T follicular helper cell (primary cell): ENCODE measurements around the gene ST8SIA1.

Experiments
- DNase-seq: peaks from one replicate; pipeline ENCODE4 v3.0.0-alpha.2; 2020; ENCODE audit warnings: low read depth

ST8SIA1 gene

DNA sequence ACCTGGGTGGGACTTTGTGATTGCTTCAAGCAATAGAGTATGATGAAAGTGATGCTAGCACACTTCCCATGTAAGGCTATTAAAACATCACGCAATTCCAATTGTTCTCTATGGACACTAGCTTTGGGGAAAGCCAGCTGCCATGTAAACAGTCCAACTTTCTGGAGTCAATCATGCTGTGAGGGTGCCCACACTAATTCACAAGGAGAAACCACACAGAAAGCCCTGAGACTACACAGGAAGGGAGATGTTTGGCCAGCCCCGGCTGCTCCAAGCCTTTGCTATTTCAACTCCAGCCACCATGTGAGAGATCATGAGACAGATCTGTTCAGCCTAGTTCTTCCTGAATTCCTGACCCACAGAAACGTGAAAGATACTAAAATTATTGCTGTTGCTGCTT is 96.3 kb downstream of the ST8SIA1 start:
- DNase-seq, result no peak

DNA sequence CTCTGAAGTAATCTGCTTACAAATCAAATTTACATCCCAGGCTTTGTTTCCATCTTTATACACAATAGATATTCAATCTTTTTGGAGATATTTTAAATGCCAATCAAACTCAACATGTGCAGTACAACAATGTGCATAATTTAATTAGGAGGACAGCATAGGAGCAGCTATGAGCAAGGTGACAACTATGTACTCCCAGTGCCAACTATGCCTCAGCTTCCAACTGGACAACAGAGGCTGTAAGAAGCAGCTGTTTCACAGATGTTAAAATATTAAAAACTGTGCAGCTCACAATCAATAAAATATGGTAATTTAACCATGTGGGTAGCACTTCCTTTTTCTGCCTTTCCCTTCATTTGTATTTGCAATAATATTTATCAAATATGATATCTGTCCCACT is 99.9 kb downstream of the ST8SIA1 start:
- DNase-seq, result no peak

DNA sequence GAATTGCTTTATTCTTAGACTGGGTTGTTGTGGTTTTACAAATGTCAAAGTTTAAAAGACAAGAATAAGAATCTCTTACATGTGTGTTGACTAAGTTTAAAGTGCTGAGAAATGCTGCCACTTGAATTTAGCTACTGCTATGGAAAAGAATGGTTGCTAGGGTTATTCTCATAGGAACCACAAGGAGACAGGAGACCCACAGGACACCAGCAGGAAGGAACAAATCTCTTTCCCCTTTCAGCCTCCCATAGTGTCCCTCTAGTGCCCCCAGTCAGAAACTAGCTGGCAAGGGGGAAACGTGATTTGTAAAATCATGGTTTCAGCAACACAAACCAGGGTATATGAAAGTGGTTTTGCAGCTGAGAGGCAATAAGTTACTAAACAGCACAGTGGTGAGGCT is 102.7 kb downstream of the ST8SIA1 start:
- DNase-seq, result no peak

DNA sequence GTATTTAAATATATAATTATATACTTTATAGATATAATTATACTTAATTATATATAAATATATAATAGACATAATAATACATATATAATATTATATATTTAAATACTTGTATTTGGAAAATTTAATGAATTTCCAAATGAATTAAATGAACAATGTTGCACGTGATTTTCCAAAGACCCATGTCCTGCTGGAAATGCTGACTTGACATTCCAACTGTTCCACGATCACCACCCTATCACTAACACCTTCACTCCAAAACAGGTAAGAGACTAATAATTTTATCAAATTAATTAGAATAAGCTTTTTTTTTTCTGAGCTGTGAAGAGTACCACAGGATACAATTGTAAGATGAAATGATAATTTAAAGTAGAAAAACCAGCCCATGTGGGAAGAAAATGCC is 103.4 kb downstream of the ST8SIA1 start:
- DNase-seq, result no peak

DNA sequence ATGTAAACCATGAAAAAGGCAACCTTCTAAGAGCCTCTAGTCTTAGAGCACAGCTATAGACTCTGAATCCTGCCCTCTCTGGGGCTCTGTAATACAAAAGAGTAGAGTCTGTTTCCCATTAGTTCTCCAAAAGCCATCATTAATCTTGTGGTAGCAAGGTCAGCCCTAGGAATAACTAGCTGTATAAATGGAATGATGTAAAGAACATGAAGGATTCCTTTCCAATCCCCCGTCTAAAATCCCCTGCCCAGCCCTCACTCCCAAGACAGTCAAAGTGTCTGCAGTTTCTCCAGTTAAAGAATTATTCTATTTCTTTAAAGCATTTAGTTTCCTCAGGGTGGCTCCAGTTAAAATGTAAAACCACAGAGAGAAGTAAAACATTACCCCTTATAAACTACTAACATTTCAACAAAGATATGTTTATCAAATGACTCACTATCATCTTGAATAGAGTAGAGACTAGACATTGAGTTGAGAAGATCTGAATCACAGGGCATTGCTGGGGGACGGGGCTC is 104.2 kb downstream of the ST8SIA1 start:
- no peak for DNase-seq

- DNase-seq, result no peak
Observed at GRCh38 chr12:22229652-22230279, 104.7 kb downstream of the ST8SIA1 start.

GRCh38 chr12:22228022-22228875 is 106.3 kb downstream of the ST8SIA1 start:
- DNase-seq, result no peak

GRCh38 chr12:22223356-22223755 is 111.2 kb downstream of the ST8SIA1 start:
- no peak for DNase-seq

DNA sequence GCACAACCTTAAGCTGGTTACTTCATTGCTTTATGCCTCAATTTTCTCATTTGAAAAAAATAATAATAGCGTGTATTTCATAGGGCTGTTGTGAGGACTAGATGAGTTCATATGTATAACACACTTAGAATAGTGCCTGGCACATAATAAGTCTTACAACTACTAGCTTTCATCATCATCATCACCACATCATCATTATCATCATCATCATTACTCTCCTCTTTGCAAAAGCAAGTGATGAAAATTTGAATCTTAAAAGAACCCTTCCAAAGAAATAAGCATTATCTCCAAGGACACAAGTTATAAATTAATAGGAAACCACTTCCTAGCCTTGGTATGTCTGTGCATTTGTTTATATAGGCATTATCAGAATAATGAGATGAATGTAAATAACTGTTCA is 117.0 kb downstream of the ST8SIA1 start:
- DNase-seq, result no peak

GRCh38 chr12:22215467-22216253 is 118.8 kb downstream of the ST8SIA1 start:
- DNase-seq, result no peak

DNA sequence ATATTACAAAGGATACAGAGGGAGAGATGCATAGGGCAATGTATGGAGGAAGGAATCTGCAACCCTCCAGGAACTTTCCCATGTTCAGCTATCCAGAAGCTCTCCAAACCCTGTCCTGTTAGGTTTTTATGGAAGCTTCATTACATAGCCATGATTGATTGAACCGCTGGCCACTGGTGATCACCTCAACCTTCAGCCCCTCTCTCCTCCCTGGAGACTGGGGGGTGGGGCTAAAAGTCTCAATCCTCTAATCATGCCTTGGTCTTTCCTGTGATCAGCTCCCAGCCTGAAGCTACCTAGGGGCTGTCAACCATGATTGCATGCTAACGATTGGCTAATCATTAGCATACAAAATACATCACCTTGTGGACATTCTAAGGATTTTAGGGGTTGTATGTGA is 123.4 kb downstream of the ST8SIA1 start:
- DNase-seq, result no peak

DNA sequence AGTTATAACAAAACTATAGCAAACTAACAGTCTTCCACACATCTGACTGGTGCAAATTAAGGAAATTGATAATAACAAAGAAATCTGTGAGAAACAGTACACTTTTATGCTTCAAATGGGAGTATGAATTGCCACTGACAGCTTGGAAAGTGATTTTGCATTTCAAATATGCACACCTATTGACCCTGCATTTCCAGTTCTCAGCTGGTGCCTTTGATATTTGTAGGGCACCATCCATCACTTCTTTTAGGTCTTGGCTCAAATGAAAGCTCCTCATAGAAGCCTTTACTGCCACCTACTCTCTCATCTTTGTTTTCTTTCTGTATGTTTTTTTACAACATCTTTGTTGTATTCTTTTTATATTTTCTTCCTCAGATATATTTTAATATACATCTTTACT is 125.1 kb downstream of the ST8SIA1 start:
- DNase-seq, result no peak

GRCh38 chr12:22206111-22206728 is 128.3 kb downstream of the ST8SIA1 start:
- DNase-seq, result no peak

DNA sequence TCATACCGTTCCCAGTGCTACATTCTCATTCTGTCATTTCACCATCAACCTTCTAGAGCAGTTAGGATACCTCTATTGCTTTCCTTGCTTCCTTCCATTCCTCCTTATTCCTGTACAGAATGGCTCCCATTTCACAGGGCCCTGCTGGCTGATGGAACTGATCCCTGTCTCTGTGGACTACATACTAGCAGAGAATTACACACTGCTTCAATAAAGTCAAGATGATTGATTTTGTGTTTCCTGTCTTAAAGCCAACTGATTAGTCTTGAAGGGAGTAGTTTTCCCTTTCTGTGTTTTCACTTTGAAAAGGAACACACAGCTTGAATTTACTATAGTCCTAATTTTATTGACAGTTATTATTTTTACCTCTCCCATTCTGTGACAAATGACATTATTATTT is 130.1 kb downstream of the ST8SIA1 start:
- no peak for DNase-seq

GRCh38 chr12:22202847-22203246 is 131.7 kb downstream of the ST8SIA1 start:
- DNase-seq, result no peak

GRCh38 chr12:22201101-22201500 is 133.4 kb downstream of the ST8SIA1 start:
- DNase-seq, result no peak

GRCh38 chr12:22196236-22196635 is 138.3 kb downstream of the ST8SIA1 start:
- no peak for DNase-seq

DNA sequence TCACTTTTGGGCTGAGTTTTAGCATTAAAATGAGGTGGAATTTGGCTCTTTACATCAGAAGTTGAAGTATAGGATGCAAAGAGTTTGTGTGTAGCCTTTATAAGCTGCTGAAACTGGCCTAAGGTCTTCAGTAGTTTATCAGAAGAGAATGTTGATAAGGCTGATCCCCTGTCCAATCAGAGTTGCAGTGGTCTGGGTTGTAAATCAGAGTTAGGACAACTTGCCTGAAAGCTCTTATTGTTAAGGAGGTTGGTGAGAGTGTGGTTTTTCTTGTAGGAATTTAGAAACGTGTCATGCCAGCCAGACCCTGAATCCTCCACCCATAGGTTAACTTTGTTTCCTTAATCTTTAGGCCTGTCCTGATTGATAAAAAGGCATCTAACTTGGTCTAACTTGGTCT is 143.5 kb downstream of the ST8SIA1 start:
- no peak for DNase-seq

- DNase-seq, result no peak
Observed at GRCh38 chr12:22188431-22188830, 146.1 kb downstream of the ST8SIA1 start.

- DNase-seq, result no peak
Observed at GRCh38 chr12:22180705-22181104, 153.8 kb downstream of the ST8SIA1 start.

DNA sequence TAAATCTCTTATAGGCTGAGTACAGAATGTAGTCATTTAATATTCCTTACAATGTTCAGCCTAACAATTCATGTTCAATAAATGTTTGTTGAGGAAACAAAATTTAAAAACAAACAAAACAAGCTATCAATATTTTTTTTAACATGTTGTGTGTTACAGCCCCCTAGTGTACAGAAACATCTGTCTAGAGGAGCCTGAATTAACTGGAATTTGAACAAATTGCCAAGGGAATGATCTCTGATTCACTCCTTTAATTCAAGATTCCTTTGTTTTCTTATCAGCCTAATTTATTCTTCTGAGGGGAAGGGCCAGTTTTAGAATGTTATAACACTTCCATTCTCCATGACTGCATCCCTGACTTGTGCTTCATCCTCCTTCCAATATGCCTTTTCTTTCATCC is 161.3 kb downstream of the ST8SIA1 start:
- no peak for DNase-seq

- DNase-seq, result no peak
Observed at GRCh38 chr12:22172501-22172900, 162.0 kb downstream of the ST8SIA1 start.
